Inferior parietal cortex (tissue), 1 donor: ENCODE data around the gene RPUSD4.

ENCODE experiments used
- DNase-seq: peaks from one replicate; pipeline ENCODE4 v3.0.0-alpha.2; 2016; ENCODE audit errors: extremely low spot score

RPUSD4 gene

DNA sequence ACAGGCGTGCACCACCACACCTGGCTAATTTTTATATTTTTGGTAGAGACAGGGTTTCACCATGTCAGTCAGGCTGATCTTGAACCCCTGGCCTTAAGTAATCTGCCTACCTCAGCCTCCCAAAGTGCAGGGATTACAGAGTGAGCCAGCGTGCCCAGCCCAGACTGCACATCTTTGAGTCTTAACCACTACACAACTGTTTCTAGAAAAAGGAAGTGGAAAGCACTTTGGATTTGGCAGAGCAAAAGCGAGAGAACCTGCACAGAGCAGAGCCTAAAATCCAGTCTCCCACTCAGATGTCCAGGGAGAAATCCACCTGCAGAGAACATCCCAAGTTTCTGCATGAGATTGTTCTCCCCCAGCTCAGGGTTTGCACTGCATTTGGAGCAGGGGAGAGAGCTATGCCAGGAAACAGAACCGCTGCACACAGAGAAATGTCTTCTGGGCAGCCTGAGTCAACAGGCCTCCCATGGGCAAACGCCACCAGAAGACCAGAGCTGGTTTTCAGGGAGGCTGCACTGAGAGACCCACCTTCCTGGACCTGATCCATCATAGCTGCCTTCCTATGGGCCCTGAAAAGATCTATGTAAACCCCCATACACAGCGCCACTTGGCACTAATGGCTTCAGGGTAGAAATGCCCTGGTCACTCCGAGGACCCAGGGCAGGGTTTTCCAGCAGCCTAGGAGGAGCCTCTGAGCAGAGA is 54.0 kb downstream of the RPUSD4 start:
- no peak for DNase-seq

GRCh38 chr11:126156814-126157213 is 54.6 kb downstream of the RPUSD4 start:
- DNase-seq, result no peak

DNA sequence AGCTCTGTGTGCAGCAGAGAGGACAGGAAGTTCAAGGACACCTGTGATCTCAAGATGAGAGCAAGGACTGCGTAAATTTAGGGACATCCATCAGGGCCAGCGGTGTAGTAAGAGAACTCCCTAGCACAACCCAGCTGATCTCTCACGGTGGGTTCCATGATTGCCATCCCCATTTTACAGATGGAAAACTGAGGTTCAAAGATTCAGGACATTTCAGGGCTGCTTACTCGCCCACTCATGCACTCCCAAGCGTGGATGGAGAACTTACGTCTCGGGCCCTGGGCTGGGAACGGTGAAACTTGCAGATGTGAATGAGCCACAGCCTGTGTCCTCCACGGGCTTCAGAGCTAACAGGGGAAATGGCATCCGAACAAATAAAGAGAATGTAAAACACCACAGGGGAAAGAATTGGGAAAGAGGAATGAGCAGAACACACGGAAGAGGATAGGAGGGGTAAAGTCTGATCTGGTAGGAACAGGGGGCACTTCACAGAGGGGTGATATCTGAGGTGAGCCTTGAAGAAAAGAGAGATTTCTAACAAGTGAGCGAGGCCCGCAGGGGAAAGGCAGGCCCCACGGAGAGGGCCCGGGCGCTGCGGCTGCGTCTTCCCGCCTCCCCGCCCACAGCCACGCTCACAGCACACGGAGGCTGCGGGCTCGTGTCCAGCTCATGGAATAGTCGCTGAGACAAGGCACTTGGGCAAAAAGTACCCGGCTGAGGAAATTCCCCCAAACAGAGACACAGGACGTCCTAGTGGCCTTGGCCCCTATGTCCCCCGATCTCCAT is 55.9 kb downstream of the RPUSD4 start:
- DNase-seq, result no peak

DNA sequence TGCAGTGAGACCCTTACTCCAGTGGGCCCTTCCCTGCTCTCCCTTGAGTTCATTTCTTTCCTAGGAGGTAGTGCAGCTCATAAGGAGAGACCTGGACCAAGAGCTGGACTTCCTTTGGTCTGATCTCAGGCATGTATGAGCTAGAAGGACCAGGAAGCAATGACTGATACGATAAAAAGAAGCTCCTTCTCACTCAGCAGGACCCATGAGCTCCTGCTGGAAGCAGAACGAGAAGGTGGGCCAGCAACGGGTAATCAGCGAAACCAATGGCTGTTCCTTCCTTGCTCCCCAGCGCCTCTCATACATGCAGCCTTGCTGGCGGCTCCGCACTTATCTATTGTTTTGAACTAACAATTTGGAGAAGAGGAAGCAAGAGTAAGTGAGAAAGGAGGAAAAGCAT is 56.8 kb downstream of the RPUSD4 start:
- no peak for DNase-seq

DNA sequence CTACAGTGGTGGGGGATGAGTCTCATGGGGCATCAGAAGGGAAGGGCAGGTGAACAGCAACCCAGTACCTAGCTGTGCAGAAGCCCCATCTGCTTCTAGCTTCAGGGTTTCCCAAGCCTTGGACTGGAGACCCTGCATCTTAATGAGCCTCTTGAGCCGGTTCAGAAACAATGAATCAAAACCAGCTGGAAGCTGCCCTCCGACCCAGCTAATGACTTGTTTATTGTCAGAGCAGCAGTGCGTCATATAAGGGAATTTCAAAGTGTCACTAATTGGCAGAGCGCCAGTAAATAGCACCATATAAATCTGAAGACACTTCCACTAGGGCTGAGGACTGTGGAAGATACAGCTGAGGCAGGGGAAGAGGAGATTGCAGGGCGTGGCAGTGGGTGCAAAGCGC is 57.5 kb downstream of the RPUSD4 start:
- no peak for DNase-seq

DNA sequence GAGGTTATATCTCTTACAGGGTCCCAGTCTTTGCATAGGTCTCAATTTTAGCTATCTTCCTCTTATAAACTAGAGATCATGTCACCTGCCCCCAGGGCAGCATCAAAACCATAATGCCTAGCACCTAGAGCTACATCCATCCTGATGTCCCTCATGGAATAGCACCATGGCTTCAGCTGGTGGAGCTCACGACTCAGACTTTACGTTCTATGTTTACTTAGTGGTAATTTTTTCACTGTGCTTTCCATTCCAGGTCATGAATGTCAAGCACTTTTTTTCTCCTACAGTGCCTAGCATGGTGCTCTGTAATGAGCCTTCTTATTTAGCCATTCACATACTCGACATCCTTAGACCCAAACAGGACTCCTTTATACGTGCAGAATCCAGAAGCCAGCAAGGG is 58.4 kb downstream of the RPUSD4 start:
- no peak for DNase-seq

- DNase-seq, result no peak
Observed at GRCh38 chr11:126152586-126152985, 58.9 kb downstream of the RPUSD4 start.

- DNase-seq, result no peak
Observed at GRCh38 chr11:126152152-126152551, 59.3 kb downstream of the RPUSD4 start.
